ENCODE data around the gene PPHLN1.

DNA sequence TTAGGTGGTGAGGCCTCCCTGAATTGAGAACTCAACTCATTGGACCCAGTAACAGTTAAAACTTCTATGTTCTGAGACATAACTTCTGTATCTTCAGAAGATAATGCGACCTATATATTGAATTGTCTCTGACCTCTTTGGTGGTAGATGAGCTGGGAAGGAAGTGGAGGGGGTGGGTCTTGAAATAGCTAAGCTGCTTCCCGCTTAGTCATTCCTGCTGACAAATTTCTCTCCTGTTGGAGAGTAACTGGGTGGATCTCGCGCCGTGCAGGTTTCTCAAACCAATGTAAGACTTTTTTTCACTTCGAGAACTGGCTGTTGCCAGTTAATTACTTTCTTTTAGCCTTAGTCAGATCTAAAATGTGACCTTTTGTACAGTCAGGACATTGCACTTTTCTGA is 100.8 kb downstream of the PPHLN1 start:
- TF ChIP-seq, protein P1, sequence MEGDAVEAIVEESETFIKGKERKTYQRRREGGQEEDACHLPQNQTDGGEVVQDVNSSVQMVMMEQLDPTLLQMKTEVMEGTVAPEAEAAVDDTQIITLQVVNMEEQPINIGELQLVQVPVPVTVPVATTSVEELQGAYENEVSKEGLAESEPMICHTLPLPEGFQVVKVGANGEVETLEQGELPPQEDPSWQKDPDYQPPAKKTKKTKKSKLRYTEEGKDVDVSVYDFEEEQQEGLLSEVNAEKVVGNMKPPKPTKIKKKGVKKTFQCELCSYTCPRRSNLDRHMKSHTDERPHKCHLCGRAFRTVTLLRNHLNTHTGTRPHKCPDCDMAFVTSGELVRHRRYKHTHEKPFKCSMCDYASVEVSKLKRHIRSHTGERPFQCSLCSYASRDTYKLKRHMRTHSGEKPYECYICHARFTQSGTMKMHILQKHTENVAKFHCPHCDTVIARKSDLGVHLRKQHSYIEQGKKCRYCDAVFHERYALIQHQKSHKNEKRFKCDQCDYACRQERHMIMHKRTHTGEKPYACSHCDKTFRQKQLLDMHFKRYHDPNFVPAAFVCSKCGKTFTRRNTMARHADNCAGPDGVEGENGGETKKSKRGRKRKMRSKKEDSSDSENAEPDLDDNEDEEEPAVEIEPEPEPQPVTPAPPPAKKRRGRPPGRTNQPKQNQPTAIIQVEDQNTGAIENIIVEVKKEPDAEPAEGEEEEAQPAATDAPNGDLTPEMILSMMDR (IDR thresholded peaks at IDR 0.05; ENCODE audit: insufficient read depth, low read depth, low read length): no peak
- TF ChIP-seq EZH2 (IDR thresholded peaks at IDR 0.05; ENCODE audit: insufficient read depth, low read length): no peak
